HG03135 (cell line): ENCODE data around the gene ADCY7.

Source experiments
- ATAC-seq: cut with Tn5 transposase; IDR thresholded peaks from one replicate; pipeline ENCODE4 v1.9.1; 2021; ENCODE audit warnings: mild to moderate bottlenecking, moderate library complexity; ENCODE audit not compliant: unreplicated experiment

The ADCY7 gene

GRCh38 chr16:50296807-50297206 lies 30.5 kb downstream of the ADCY7 start:
- no peak for ATAC-seq

GRCh38 chr16:50297301-50298074 lies 31.1 kb downstream of the ADCY7 start:
- no peak for ATAC-seq

GRCh38 chr16:50298075-50298460 lies 31.7 kb downstream of the ADCY7 start:
- no peak for ATAC-seq

GRCh38 chr16:50298591-50299507 lies 32.5 kb downstream of the ADCY7 start:
- no peak for ATAC-seq

- ATAC-seq = no peak
Observed at GRCh38 chr16:50299508-50300105, 33.3 kb downstream of the ADCY7 start.

- ATAC-seq = no peak
Observed at GRCh38 chr16:50300942-50301625, 34.7 kb downstream of the ADCY7 start.

GRCh38 chr16:50301626-50302471 lies 35.5 kb downstream of the ADCY7 start:
- no peak for ATAC-seq

- ATAC-seq = no peak
Observed at GRCh38 chr16:50302472-50303005, 36.2 kb downstream of the ADCY7 start.

GRCh38 chr16:50303041-50303604 lies 36.8 kb downstream of the ADCY7 start:
- no peak for ATAC-seq

- no peak for ATAC-seq
Observed at GRCh38 chr16:50303605-50304466, 37.5 kb downstream of the ADCY7 start.

GRCh38 chr16:50304467-50305440 lies 38.4 kb downstream of the ADCY7 start:
- ATAC-seq = no peak

- ATAC-seq = no peak
Observed at GRCh38 chr16:50305441-50306061, 39.2 kb downstream of the ADCY7 start.

- no peak for ATAC-seq
Observed at GRCh38 chr16:50306287-50306686, 39.9 kb downstream of the ADCY7 start.

- ATAC-seq = no peak
Observed at GRCh38 chr16:50308237-50308965, 42.0 kb downstream of the ADCY7 start.

GRCh38 chr16:50309156-50309526 lies 42.8 kb downstream of the ADCY7 start:
- no peak for ATAC-seq
